ENCODE results near the gene RALBP1. TPM values are rescaled to one million over a fixed set of nuclear protein-coding genes. Genes with fewer than 3 reads are reported as not detected.
"Not testable (repeated sequence)": the region's sequence is repeated elsewhere in the genome, so short reads cannot be mapped to it uniquely, and the experiment has no call there.

Gene RALBP1
- total RNA-seq, 2 experiments from 2014 or later: 44.5 to 45.2 TPM

DNA sequence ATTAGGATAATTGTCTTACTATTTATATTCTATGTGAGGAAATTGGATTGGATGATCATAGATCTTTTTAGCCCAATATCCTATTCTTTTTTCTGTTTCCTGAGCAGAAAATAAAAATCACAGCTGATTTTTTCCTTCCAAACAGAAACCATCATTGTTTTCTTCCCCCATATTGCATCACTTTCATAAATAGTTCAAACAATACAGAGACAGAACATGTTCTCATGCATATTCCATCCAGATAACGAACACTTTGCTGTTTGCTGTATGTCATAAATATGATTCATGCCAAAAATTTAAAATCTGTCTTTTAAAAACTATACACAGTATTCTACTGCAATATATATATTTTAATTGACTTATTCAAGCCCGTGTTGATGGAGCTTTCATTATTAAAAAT is 22.0 kb upstream of the RALBP1 start:
- CTCF ChIA-PET: no interaction called here
- POLR2A ChIA-PET: no interaction called here

DNA sequence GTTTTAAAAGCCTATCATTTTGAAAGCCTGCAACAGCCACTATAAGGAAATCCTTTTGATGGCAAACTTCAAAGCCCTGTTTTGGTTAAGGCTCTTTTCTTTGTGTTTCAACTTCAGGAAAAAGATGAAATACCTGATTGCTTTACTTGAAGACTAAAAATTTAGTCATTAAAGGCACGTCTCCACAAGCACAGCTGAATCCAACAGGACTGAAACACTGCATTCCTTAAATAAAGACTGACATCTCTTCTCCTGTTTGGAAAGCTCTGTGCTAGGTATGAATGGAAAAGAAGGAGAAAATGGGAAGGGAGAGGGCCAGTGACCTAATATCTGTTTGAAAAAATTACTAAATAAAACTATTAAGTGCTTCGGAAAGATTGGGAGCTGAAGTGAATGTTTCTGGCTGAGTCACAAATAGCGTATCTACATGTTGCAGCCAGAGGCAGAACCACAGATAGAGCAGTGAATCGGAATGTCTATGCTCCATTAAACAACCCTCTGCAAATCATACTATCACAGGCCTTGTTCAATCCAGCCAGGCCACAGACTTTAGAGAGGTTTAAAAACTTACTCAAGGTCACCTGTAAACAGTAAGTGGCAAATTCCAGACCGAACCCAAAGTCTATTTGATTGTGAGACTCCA is 21.1 kb upstream of the RALBP1 start:
- ChIA-PET CTCF (no interaction called here), POLR2A (no interaction called here)

DNA sequence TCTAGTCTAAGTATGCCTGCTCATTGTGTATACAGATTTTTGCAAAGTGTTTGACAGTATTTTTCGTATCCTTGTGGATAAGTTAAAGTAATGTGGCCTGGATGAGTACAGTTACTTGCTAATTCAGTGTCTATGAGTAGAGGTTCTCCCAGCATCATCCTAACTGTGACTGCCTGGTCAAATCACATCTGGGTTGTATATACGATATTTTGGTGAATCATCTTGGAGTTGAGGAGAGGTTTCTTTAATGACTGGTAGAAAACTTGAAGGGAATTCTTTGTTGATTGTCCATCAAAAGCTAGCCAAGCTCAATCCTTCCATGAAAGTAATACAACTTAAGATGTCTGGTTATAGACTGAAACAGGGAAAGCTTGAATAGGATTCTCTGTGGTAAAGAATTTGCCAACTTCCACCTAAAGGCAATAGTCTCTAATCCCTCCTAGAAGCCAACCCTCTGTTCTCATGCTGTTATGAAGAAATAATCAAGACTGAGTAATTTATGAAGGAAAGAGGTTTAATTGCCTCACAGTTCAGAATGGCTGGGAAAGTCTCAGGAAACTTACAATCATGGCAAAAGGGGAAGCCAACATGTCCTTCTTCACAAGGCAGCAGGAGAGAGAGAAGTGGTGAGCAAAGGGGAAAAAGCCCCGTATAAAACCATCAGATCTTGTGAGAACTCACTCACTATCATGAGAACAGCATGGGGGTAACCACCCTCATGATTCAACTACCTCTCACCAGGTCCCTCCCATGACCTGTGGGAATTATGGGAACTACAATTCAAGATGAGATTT is 19.4 kb upstream of the RALBP1 start:
- CTCF ChIA-PET: no interaction called here
- POLR2A ChIA-PET: no interaction called here

DNA sequence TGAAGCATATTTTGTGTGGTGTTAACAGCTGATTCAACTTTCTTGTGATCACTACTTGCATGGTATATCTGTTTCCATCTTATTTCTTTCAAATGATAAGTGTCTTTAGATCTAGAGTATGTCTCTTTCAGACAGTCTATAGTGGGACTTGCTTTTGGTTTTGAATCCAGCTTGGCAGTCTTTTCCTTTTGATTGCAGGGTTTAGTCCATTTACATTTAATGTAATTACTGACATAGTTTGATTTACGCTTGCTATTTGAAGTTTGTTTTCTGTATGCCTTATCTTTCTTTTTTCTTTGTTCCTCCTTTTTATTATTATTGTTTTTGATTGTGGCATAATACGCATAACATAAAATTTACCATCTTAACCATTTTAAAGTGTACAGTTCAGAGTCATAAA is 9.2 kb upstream of the RALBP1 start:
- POLR2A ChIA-PET: no interaction called here
- CTCF ChIA-PET: no interaction called here

DNA sequence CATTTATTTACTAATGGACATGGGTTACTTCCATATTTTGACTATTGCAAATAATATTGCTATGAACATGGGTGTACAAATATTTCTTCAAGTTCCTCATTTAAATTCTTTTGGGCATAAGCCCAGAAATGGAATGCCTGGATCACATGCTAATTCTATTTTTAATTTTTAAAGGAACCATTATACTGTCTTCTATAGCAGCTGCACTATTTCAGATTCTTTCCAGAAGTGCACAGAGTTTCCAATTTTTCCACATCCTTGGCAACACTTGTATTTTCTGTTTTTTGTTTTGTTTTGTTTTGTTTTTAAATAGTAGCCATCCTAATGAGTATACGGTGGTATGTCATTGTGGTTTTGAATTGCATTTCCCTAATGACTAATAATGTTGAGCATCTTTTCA is 8.5 kb upstream of the RALBP1 start:
- CTCF ChIA-PET: no interaction called here
- POLR2A ChIA-PET: no interaction called here

DNA sequence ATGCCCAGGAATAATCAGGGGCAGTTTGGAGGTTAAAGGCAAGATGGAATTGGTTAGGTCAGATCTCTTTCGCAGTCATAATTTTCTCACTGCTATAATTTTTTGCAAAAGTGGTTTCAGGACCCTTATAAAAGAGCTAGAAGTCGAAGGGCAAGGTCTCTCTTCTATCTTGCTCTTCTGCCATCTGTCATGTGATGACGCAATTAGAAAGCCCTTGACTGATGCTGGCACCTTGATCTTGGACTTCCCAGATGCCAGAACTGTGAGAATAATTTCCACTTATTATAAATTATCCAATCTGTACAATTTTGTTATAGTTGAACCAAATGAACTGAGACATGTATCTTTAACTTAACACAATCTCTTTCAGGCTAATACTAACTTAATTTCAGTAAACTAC is 6.3 kb upstream of the RALBP1 start:
- ChIA-PET CTCF (no interaction called here), POLR2A (no interaction called here)

DNA sequence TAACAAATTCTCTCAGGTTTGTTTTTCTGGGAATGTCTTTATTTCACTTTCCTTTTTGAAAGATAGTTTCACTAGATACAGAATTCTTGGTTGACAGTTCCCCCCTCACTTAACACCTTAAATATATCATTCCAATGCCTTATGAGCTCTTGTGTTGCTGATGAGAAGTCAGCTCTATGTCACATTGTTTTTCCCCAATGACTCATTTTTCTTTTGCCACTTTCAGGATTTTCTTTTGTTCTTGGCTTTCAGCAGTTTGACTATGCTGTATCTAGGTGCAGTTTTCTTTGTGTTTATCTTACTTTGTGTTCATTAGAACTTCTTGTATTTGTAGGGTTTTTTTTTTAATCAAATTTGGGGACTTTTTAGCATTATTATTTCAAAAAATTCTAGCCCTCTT is 5.6 kb upstream of the RALBP1 start:
- CTCF ChIA-PET: no interaction called here
- POLR2A ChIA-PET: no interaction called here

DNA sequence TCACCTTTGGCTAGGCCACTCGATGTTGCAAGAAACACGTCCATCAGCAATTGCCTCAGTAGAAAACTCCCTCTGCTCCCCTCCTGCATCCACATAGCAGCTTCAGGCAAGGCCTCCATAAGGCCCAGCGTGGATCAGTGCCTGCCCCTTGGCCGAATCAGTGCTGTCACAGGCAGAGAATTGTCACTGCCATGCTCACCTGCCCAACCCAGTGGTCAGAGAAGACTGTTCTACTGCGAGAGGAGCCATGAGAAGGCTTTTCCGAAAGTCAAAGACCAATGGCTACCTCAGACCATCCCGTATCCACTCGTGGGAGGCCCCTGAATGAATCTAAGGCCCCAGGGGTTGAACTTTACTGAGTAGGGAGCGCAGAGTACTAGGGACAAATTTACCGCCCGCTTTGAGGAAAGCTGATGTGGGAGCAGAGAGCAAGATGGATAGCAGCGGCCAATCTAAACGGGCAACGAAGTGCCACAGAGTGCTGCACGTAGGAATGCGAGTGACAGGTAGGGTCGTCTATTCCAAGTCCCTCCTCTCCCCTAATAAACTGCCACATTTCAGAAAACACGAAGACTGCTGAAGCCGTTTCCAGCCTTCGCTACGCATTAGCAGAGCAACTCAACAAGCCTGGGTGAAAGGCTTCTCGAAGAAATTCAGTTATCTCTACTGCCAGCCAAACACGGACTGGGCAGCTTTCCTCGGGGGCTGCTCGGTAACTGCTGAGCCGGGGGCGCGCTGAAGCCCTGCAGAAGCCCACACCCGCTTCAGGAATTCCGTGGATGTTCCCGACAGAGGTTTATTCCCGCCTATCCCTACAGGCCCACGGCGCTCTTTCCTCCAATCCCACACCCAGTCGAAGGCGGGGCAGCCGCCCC is 968 bp upstream of the RALBP1 start:
- CTCF ChIA-PET: interaction anchor here (1.6 kb wide), 1 partner anchor 43 kb away, joined by 5 read pairs; no protein-coding TSS in a partner anchor
- POLR2A ChIA-PET: interaction anchor here (0.6 kb wide), 1 partner anchor 129 kb away, joined by 4 read pairs; no protein-coding TSS in a partner anchor

DNA sequence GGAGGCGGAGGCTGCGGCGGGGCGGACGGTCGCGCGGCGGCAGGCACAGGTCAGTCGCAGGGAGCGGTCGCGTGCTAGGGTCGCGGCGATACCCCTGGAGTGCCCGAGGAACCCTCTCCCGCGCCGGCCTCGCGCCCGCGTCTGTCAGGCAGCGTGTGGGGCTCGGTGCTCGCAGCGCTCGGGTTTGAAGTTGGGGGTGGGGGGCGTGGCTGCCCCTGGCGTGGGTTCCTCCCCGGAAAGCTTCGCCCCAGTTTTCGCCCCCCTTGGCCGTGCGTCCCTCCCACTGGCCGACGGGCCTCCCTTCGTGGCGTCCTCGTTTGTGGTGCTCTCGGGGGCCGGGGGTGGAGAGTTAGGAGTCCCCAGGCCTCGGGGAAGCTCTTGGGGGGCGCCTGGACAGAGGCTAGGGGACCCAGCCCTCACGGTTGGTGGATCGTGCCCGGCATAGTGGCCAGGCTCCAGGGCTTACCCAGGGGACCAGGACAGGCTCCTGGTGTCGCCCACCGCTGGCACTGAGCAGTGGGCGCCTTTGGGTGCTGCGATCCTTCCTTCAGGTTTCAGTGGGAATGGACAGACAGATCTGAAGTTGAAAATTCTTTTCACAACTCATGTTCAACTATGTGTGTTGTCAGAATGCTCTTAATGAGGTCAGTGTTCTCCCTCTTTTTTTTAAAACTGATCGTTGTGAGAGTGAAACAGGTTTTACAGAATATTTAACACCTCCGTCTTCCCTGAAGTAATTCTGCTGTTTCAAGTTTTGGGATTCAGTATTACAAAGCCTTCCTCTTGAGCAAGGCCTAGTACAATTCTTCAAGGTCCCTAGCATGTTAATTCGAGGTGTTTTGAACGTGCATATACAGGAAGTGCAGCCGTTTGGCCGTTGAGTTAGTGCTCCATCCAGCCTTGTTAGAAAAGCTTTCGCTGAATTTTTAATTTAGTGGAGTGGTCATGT is 604 bp downstream of the RALBP1 start:
- POLR2A ChIA-PET: interaction anchor here (0.6 kb wide), 1 partner anchor 240 kb away, joined by 3 read pairs; no protein-coding TSS in a partner anchor

DNA sequence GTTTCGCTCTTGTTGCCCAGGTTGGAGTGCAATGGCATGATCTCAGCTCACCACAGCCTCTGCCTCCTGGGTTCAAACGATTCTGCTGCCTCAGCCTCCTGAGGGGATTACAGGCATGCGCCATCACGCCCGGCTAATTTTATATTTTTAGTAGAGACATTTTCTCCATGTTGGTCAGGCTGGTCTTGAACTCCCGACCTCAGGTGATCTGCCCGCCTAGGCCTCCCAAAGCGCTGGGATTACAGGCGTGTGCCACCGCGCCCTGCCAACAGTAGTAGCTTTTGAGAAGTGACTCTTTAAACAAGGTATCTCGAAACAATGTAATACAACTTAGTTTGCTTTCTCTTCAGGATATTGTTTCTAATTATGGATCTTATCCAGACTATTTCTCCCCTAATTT is 1.6 kb downstream of the RALBP1 start:
- CTCF ChIA-PET: interaction anchor here (0.6 kb wide), 1 partner anchor 1484 kb away, joined by 3 read pairs; no protein-coding TSS in a partner anchor
- POLR2A ChIA-PET: not testable (repeated sequence)

More for the DNA sequence above, 604 bp downstream of the RALBP1 start:
- CTCF ChIA-PET: interaction anchor here (1.6 kb wide), 1 partner anchor 41 kb away, joined by 5 read pairs; no protein-coding TSS in a partner anchor

DNA sequence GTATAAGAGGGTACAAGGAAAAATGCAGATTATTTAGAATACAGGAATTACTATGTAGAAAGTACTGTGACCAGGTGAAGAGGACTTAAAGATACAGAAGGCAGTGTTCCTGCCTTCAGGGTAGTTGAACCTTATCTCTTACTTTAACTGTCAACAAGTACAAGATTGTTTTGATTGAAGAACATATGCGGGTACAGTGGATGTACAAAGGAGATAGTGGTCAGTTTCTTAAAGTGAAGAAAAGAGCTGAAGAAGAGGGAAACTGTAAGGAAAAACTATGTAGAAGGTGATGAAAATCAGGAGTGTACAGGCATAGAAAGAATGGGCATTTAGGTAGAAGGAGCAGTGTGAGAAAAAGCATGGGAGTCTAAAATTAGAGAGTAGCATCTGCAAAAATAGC is 2.2 kb downstream of the RALBP1 start:
- POLR2A ChIA-PET: no interaction called here
- CTCF ChIA-PET: no interaction called here

DNA sequence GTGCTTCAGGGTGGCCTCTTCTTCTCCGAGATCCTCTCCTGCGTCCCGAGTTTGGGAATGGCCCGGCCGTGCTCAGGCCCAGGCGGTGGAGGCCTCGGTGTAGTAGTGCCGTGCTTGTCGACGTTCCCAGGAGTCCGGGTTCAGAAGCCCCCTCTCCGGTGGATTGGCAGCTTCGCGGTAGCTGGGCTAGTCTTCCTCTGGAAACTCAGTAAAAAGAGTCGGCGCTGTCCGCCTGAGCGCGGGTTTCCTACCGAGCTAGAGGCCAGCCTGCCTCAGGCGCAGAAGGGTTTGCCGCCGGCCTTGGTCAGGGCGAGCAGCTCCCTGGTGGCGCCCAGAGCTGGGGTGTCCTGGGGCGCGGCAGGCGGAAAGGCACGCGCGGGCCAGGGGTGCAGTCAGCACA is 3.2 kb downstream of the RALBP1 start:
- CTCF ChIA-PET: no interaction called here

DNA sequence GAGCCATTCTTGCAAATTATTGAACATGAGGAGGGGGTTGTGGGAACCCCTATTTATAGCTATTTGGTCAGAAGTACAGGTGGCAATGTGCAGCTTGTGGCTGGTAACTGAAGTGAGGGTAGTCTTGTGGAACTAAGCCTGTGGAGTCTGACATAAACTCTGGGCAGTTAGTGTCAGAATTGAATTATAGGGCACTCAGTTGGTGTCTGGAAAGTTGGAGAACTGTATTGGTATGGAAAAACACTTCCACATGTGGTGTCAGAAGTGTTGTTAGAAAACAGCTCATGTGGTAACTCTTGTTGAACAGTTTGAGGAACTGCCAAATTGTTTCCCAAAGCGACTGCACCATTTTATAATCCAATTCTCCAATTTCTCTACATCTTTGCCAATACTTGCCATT is 7.5 kb downstream of the RALBP1 start:
- ChIA-PET POLR2A (no interaction called here), CTCF (no interaction called here)

More for the DNA sequence above, 3.2 kb downstream of the RALBP1 start:
- POLR2A ChIA-PET: no interaction called here

DNA sequence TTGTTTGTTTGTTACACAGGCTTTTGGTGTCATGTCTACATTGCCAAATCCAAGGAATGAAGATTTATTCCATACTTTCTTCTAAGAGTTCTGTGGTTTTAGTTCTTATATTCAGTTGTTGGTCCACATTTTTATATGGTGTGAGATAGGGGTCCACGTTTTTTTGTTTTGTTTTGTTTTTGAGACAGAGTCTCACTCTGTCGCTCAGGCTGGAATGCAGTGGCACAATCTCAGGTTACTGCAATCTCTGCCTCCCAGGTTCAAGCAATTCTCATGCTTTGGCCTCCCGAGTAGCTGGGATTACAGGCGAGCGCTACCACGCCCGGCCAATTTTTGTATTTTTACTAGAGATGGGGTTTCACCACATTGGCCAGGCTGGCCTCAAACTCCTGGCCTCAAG is 8.2 kb downstream of the RALBP1 start:
- CTCF ChIA-PET: no interaction called here

DNA sequence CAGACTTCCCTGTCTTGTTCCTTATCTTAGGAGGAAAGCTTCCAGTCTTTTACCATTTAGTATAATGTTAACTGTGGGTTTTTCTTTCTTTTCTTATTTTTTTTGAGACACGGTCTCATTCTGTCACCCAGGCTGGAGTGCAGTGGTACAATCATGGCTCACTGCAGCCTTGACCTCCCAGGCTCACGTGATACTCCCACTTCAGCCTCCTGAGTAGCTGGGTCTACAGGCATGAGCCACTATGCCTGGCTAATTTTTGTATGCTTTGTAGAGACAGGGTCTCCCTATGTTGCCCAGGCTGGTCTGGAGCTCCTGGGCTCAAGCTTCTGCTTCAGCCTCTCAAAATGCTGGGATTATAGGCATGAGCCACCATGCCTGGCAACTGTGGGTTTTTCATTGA is 9.5 kb downstream of the RALBP1 start:
- POLR2A ChIA-PET: not testable (repeated sequence)

More for the DNA sequence above, 8.2 kb downstream of the RALBP1 start:
- POLR2A ChIA-PET: no interaction called here

DNA sequence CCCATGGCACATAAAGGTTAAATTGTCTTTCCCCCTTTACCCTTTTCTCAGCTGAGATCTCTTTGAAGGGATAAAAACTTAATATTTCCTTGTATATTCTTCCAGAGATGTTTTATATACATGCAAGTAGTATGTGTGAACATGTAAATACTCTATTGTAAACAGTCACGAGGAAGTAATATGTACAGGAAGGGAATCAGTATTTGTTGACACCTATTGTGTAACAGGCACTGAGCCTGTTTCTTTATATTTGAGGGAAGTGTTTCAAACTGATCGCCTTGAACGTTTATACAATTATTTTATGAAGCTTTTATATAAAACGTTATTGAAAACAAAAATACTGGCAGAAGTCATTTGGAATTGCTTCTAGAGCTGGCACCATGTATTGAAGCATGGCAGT is 13.2 kb downstream of the RALBP1 start:
- CTCF ChIA-PET: no interaction called here
- POLR2A ChIA-PET: no interaction called here

More for the DNA sequence above, 9.5 kb downstream of the RALBP1 start:
- CTCF ChIA-PET: not testable (repeated sequence)

DNA sequence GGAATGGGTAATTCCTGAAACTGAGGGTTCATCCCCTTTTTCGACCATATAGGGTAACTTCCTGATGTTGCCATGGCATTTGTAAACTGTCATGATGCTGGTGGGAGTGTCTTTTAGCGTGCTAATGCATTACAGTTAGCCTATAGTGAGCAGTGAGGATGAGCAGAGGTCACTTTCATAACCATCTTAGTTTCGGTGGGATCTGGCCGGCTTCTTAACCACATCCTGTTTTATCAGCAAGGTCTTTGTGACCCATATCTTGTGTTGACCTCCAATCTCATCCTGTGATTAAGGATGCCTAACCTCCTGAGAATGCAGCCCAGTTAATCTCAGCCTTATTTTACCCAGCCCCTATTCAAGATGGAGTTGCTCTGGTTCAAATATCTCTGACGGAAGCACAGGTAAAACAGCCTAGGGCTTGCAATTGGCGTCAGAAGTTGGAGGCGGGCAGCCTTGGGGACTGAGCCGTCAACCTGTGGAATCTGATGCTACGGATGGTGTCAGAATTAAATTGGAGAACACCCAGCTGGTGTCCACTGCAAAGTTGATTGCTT is 19.5 kb downstream of the RALBP1 start:
- CTCF ChIA-PET: no interaction called here
- POLR2A ChIA-PET: no interaction called here

DNA sequence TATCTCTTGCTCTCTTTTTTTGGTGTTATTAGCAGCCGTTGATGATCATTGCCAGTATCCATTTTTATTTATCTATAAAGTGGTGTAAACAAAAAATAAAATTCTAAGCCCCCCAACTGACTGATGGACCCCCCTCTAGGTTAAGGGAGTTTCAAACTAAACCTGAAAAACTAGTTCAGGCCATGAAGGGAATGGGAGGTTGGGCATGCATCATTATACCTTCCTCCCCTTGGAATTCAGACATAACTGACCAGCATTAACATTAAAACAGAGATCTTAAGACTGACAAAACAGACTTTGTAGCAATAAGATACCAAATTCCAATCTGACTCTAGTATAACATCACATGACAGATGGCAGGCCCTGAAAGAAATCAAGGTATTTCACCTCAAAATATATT is 20.2 kb downstream of the RALBP1 start:
- CTCF ChIA-PET: no interaction called here
- POLR2A ChIA-PET: no interaction called here

All from activated CD8-positive, alpha-beta memory T cell treated with anti-CD3 and anti-CD28 coated beads for 36 hours (primary cell).